NCI-H524 treated with DMSO at 0.1 percent for 48 hours (cell line): ENCODE results near the gene LAMA2.

ENCODE experiments used
- DNase-seq: peaks from one replicate; lab custom pipeline; 2025; lab: John Stamatoyannopoulos, UW

The LAMA2 gene

DNA sequence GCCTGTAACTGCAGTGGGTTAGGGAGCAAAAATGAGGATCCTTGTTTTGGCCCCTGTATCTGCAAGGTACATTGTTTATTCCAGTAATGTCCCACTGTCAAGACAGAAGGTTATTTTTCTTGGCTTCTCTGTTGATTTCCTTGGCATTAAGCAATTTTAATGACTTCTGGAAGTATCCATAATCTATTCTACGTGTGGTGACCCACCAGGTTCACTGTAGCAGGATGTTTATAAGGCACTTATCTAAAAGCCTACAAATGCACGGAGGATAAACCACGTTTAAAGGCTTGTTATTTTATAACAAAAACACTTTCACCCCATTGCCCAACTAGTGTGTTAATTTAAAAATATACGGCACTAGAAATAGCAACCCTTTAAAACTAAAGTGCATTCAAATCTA lies 294.9 kb downstream of the LAMA2 start:
- no peak for DNase-seq

DNA sequence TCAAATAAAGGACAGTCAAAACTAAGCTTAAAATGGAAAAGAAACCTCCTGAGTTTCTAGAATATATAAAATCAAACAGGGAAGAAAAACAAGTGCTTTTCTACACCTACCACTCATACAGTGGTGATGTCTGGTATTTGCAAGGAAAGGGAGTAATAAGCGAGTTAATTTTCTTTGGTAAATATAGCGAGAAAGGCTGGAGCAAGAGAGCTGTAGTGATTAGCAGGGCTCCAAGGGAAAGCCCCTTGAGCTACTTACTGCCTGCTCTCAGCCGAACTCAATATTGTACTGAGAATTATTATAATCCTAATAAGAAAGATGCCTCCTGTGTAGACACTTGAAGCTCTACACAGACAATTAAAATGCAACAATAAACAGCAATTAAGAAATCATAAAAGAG lies 296.3 kb downstream of the LAMA2 start:
- no peak for DNase-seq

DNA sequence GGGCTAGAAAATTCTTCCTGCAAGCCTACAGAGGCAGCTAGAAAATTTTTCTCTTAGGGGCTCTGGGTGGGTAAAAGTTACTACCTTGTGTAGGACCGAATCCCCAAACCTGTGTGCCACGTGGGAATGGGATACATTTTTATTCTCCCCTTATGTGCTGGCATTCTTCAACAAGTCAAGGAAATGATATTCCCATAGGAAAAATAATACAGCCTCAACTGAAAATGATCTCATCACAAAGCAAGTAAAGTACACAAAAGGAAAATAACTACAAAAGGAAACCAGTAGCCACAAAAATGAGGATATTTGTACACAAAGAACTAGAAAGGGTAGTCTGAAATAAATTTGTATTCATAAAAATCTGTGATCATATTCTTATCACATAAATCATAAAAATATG lies 298.1 kb downstream of the LAMA2 start:
- no peak for DNase-seq

DNA sequence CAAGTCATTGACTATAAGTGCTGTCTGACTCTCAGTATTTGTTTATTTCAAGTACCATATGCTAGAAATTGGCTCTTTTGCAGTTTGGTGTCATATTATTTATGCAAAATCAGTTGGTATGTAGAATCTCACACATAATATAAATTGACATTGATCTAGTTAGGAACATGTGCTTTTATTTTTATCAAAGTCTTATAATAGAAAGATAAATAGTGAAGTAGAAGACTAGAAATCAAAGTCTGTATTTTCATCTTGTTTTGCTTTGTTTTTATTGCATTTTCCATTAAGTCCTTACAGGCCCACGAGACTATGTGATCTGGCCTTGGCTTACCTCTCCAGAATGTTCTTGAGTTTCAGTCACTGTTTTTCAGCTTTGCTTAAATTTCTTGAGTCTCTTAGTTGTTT lies 300.3 kb downstream of the LAMA2 start:
- DNase-seq: no peak

DNA sequence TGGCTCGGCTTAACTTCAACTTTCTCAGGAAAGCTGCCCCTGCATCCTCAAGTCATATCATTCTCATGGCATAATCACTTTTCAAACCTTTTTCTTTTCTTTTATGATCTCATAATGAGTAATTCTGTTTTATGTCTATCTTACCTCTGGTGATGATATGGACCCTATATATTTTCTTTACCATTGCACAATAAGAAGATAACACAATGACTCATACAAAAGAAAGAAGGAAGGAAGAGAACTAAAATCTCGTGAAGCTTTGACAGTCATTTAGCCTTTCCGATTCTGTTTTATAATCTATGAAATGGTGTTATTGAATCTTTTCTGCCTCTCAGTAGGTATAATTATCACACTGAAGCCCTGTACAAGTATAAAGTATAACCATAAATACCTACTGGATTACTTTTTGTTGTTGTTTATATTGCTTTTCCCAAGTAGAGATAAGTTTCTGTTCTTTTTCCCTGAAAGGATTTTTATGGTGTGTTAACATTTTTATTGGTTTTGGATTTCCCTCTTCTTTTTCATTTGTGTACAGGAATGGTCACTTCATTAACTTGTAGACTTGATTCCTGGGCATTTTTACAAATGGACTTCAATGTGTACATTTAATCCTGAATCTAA lies 300.9 kb downstream of the LAMA2 start:
- no peak for DNase-seq

DNA sequence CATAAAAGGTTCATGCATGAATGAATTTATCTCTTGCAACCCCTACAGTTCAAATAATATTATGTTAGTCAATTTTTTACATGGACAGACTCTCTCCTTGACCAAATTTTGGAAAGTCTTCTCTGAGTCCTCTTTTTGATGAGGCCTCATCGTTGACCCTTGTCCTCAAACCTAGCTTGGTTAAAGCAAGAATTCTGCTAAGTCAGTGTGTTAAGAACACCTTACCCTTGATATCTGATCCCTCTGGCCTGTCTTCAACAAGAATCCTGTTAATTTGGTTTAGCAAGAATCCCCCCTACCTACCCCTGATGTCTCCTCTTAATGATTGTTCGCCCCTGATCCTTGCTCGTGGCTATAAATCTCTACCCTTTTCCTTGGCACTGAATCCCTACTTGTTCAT lies 301.4 kb downstream of the LAMA2 start:
- DNase-seq: no peak

DNA sequence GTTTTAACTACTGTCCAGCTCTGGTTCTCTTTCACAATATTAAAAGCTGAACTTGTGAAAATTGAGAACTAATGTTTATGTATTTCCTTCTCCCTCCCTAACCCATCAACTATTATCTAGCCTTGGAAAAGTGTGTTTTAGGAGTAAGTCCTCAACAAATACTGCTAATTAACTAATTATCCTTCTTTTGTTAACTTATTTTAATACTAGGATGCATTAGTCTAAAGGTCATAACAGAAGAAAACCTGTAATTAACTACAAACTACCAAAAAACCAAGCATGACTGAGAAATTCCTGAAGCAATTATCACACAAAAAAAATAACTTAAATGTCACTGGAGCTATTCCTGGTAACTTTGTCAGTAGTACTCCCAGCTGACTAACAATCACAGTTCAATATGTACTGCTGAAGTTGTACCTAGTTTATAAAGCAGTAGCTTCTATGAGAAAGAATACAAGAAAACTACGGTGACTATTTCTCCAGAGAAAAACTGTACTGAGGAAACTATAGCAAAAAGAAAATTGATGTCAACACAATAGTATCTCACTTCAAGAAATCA lies 301.9 kb downstream of the LAMA2 start:
- no peak for DNase-seq

DNA sequence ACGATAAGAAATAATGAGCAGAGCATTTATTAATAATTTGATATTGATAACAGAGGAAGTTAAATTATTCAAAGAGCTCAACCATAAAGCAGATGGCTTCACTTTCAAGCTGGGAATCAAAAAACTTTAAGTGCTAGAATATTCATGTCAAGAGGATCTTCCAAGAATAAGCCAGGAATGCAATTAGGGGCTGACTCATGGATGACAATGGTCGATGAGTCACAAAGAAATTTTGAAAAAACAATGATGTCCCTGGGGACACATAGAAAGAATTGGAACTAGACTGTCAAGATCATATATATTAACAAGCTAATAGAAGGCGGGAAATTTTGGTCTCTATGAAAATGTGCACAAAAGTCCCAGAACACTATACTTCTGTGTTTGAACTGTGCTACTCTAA lies 304.1 kb downstream of the LAMA2 start:
- peak; percentile 33 for DNase-seq

DNA sequence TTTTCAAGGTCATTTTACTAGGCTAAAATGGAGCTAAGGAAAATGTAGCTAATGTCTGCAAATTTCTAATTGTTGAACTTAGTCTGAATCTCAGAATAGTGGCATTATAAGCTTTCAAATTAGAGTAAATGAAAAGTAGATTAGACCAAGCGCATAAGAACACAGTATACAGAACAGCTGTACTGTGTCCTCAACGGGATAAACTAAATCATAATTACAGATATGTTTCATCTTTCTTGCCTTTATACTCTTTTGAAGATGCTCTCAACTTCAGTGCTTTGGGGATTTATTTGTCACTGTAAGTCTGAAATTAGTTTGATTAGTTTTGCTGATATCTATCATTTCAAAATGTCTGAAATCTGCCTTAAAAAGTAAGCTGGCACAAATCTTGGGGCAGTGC lies 305.4 kb downstream of the LAMA2 start:
- DNase-seq: no peak

DNA sequence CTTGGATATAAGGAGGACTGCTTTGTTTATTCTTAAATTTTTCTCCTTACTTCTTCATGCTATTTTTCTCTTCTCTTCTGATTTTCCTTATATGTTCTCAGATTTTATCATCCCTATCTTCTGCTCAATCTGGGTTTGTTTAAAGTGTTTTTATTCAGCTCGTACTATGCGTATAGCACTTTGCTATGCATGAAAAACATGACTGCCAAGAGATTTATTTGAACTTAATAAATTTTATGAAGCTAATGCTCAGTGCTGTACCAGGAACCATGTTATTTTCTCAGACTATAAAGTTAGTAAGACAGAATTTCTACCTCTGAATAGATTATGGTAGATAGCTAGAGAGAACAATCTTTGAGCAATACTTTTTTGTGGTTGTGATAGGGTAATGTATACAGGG lies 305.9 kb downstream of the LAMA2 start:
- no peak for DNase-seq

DNA sequence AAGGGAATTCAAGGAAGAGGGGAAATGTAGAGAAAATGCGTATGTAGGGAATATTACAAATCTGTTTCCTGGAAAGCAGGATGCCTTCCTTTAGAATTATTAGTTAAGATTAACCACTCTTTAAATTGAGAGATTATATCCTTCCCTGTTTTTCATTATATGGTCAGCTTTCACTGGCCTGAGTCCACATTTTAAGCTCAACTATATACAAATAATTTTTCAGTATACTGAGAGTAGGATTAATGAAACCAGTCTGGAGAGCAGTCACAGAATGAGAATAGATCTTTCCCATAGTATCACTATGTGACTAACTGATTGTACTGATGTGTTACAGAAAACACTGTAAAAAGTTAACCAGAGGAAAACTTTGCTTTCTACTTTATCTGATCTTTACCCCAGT lies 306.3 kb downstream of the LAMA2 start:
- no peak for DNase-seq

DNA sequence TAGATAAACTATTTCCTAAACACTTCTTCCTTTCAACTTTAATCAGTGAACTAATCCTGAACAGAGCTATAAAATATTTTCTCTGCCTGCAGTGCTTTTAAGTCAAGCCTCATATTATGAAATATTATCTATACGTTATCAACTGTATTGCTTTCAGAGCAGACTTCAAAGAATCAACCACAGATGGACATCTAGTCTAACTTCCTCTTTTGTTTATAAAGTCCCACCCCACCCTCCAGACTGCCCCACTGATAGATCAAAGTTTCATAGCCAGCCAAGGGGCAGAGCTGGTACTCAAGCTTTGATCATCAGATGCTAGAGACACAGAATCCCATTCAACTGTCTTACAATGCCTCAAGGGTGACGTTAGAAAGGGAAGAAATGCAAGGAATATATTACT lies 308.3 kb downstream of the LAMA2 start:
- DNase-seq: no peak

DNA sequence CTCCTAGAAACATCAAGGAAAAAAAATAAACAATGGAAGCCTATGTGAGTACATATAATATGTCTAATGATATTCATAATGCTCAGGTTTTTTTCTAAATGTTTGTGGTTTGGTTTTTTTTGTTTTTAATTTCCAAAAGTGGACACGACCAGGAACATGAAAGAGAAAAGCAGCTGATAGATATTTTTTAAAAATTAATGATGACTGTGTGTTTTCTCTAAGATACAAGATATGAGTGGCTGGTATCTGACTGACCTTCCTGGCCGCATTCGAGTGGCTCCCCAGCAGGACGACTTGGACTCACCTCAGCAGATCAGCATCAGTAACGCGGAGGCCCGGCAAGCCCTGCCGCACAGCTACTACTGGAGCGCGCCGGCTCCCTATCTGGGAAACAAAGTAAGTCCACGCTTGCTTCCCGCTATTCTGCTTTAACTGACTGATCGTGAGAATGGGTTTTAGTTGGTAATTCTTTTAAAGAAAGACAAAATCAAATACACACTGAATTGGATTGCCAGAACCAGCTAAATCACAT lies 309.6 kb downstream of the LAMA2 start:
- no peak for DNase-seq

DNA sequence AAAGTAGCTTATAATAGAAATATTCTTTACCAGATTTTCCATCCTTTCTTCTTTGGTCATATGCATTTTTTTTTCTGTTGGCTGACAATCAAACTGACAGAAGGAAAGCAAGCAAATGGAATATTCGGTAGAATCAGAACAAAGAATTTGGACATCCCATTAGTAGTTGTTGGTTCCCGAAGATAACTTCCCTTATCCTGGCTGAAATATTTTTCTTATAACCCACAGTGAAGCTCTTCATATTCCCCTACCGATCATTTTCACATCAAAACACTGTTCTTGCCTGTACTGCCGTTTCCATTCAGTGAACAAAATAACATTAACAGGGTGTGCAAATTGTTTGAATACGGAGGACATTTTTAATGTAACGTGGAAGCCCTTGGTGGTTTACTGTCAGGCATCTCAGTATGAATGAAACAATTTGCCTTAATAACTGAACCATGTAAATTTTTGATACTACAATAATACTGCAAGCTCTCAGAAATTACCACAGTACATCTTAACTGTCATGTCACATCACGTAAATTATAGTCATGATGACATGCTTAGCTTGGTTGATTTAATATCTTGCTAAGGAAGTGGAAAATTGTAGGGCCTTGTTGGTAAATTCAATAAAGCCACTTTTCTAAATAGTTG lies 311.5 kb downstream of the LAMA2 start:
- DNase-seq: no peak

DNA sequence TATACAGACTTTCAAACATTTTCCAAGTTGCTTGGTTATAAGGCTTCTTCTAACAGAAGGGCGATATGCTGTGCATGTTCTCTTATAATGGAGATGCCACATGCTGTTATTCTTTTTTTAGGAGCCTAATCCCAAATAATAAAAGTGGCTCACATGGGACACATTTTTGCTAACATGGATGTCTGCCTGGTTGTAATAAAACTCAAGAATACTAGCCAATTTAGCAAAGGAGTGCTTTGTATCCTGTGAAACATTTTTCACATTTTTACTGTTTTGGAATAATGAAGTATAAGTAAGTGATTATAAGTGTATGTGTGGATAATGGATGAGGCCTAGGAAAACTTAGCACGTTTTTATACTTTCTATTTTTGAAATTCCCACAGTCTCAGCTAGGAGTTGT lies 312.2 kb downstream of the LAMA2 start:
- DNase-seq: no peak

DNA sequence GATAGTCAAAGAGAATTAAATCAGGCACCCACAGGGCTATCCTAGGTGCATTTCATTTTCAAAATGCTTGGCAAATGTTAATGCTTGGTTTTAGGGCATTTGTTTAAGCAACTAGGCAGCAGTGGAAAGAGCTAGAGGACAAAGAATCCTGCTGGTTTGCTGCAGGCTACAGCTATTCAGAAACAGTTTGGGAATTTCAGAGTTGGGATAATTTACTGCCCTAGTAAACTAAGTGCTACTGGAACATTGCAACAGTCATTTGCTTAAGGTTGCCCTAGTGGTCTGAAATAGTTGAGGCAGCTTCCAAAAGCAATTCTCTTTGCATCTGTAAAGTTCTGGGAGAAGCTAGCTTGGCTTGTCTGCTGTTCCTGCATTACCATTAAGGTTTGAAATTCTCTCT lies 312.7 kb downstream of the LAMA2 start:
- DNase-seq: no peak

DNA sequence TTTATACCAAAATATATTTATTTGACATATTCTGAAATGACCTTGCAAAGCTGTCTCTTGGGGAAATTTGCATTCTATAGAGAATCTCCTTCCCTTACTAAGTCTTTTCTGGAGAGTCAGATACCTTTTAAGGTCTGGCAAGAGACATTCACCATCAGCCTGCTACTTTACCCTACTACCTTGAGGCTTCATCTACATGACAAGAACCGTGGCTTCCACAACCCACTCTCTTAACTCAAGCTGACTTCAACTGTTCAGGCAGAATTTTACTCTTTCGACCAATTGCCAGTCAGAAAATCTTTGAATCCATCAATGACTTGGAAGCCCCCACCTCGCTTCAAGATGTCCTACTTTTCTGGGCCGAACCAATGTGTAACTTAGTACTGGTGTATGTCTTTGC lies 314.2 kb downstream of the LAMA2 start:
- no peak for DNase-seq

DNA sequence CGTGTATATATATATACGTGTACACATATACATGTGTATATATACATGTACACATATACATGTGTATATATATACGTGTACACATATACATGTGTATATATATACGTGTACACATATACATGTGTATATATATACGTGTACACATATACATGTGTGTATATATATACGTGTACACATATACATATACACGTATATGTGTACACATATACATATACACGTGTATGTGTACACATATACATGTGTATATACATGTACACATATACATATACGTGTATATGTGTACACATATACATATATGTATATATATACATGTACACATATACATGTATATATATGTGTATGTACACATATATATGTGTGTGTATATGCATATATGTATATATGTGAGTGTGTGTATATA lies 317.2 kb downstream of the LAMA2 start:
- no peak for DNase-seq

DNA sequence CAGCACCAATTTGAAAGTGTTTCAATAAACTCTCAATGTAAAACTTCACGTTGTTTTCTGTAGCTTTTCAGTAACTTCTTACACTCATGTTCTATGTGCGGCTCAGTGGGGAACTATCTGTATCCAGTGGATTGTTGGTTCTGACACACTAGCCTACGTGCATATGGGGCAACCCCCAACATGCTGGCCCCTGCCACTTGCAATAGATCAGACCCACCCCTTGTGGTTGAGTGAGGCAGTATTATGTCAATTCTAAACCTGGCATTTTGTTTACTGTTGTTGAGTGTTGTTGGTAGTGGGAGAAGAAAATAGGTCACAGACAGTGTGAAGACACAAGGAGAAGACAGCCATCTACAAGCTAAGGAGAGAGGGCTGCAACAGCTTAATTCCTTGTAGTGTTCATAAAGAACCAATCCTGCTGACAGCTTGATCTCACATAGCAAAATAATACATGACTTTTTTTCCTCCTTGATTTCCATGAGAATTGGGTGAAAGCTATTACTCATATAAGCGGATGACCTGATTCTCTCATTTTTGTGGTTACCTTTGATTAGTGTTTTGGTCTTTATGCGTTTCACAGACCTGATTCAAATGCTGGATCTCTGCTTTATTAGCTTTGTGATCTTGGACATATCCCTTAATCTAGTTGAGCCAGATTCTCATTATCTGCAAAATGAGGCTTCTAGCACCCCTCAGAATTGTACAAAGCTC lies 320.4 kb downstream of the LAMA2 start:
- DNase-seq: no peak

DNA sequence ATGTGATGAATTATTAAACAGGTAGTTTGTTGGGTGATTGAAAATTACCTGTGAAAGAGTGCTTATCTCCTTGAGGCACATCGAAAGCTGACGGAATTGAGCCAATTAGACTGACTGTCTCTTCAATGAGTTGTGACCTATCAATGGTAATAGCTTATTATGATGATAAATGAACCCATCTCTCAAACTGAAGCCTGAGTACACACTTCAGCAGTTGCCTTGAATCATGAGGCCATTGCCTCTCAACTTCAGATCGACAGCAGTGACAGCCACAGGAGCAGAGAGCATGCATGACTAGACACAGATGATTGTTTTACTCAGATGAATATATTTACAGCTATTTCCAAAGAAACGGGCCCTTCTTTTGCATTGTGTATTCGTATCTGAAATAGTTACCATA lies 323.9 kb downstream of the LAMA2 start:
- no peak for DNase-seq

DNA sequence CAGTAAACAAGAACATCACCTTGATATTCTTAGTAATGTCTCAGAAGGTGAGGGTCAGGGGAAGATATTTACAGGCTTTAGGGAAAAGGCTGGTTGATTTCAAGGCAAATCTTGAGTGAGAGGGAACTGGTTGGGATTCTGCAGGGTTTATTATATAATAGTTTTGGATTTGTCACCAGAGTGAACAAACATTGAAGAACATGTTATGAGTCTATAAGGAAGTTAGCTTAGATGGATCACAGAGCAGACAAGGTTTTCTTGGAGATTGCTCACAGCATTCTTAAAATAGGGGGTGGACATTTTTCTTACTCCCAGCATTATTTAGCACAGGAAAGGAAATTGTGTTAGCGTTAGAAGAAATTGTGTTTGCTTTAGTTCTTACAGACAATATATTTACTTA lies 324.9 kb downstream of the LAMA2 start:
- no peak for DNase-seq

DNA sequence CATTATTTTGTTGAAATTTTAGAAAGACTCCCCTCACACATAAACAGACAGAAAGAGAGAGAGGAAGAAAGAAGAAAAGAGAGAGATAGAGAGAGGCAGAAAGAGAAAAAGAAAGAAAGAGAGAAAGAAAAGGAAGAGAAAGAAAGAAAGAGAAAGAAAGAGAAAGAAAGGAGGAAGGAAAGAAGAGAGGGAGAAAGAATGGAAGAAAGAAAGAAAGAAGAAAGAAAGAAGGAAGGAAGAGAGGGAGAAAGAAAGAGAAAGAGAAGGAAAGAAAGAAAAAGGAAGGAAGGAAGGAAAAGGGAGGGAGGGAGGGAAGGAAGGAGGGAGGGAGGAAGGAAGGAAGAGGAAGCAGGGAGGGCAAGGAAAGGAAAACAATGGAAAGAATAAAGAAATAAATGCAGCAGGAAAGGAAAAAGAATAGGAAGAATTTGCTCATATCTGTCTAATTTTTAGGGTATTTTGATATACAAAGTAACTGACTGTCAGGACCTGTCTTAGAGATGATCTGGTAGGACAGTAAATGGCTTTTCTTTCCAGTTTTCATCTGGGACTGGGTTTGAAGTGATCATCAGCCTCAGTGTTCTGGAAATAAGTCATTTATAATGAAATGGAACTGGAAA lies 325.6 kb downstream of the LAMA2 start:
- DNase-seq: no peak

DNA sequence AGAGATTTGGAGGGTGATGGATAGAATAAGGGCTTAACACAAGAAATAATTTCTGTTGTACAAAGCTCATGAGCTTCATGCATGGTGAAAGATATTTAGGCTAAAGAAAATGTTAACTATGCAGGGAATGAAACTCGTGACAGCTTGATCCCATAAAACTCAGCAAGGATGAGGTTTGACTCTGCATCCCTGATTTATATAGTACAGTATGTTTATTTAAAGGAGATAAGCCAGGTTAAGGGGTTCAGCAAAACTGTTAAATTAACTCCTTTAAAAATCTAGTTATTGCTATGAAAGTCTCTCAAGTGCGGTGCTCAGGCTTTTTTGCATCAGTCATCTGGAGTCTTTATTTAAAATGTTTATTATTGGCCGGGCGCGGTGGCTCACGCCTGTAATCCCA lies 326.4 kb downstream of the LAMA2 start:
- no peak for DNase-seq
